Neural progenitor cell (in vitro differentiated cells): ENCODE measurements around the gene LRGUK. TPM values are rescaled to one million over a fixed set of nuclear protein-coding genes. Genes with fewer than 3 reads are reported as not detected.

Experiments
- DNase-seq: peaks from one replicate; pipeline ENCODE4 v3.0.0-alpha.2; 2016; ENCODE audit warnings: low spot score
- H2AFZ ChIP-seq: fragments of 200-600 bp; sonication (generic); replicated peaks from 2 replicates; pipeline ENCODE4 v1.6.1; 2016; ENCODE audit warnings: antibody characterized with exemption
- H3F3A ChIP-seq: fragments of 200-600 bp; sonication (generic); 2 replicates; pipeline ENCODE4 v1.6.1; 2016; ENCODE audit warnings: antibody characterized with exemption, low read depth
- H3K27ac ChIP-seq: fragments of 200-600 bp; sonication (generic); 2 replicates; pipeline ENCODE4 v1.5.1; 2016; ENCODE audit warnings: mild to moderate bottlenecking
- H3K27me3 ChIP-seq: fragments of 200-600 bp; sonication (generic); 2 replicates; pipeline ENCODE4 v1.6.1; 2016; ENCODE audit warnings: mild to moderate bottlenecking, moderate library complexity
- H3K36me3 ChIP-seq: fragments of 200-600 bp; sonication (generic); 2 replicates; pipeline ENCODE4 v1.5.1; 2016
- H3K4me1 ChIP-seq: fragments of 200-600 bp; sonication (generic); 2 replicates; pipeline ENCODE4 v1.6.1; 2016; ENCODE audit warnings: mixed run types
- H3K4me2 ChIP-seq: fragments of 200-600 bp; sonication (generic); 2 replicates; pipeline ENCODE4 v1.6.1; 2016
- H3K4me3 ChIP-seq: fragments of 200-600 bp; sonication (generic); 2 replicates; pipeline ENCODE4 v1.5.1; 2016
- H3K79me2 ChIP-seq: fragments of 200-600 bp; sonication (generic); 2 replicates; pipeline ENCODE4 v1.6.1; 2016; ENCODE audit warnings: low read depth
- H3K9ac ChIP-seq: fragments of 200-600 bp; sonication (generic); 2 replicates; pipeline ENCODE4 v1.6.1; 2016
- H3K9me3 ChIP-seq: fragments of 200-600 bp; sonication (generic); 2 replicates; pipeline ENCODE4 v1.5.1; 2016; ENCODE audit warnings: low read depth
- H4K20me1 ChIP-seq: fragments of 200-600 bp; sonication (generic); 2 replicates; pipeline ENCODE4 v1.6.1; 2016; ENCODE audit warnings: low read depth
- H3K27ac Mint-ChIP-seq: 3 replicates; pipeline ENCODE4 v1.8.0; 2021; ENCODE audit warnings: mixed read lengths
- H3K27me3 Mint-ChIP-seq: 2 replicates; pipeline ENCODE4 v1.8.0; 2022; ENCODE audit warnings: low read depth, mild to moderate bottlenecking, inconsistent platforms, moderate library complexity, mixed read lengths; ENCODE audit not compliant: insufficient read depth
- H3K36me3 Mint-ChIP-seq: 3 replicates; pipeline ENCODE4 v1.8.0; 2021; ENCODE audit warnings: mixed read lengths
- H3K4me1 Mint-ChIP-seq: 3 replicates; pipeline ENCODE4 v1.8.0; 2021; ENCODE audit warnings: mixed read lengths
- H3K4me3 Mint-ChIP-seq: 3 replicates; pipeline ENCODE4 v1.8.0; 2021; ENCODE audit warnings: mild to moderate bottlenecking, moderate library complexity, mixed read lengths
- H3K9me3 Mint-ChIP-seq: 3 replicates; pipeline ENCODE4 v1.8.0; 2020; ENCODE audit warnings: mixed read lengths
- CTCF ChIP-seq: fragments of 200-600 bp; sonication (generic); IDR thresholded peaks from 2 replicates; pipeline ENCODE4 v1.5.1; 2017; ENCODE audit warnings: antibody characterized with exemption, mild to moderate bottlenecking
- EZH2 ChIP-seq: fragments of 200-600 bp; sonication (generic); IDR thresholded peaks from 2 replicates; pipeline ENCODE4 v1.6.1; 2017; ENCODE audit warnings: antibody characterized with exemption, mild to moderate bottlenecking, moderate library complexity
- EZH2phosphoT487 ChIP-seq: fragments of 200-600 bp; sonication (generic); IDR thresholded peaks from 2 replicates; pipeline ENCODE4 v1.6.1; 2017; ENCODE audit warnings: antibody characterized with exemption
- total RNA-seq: library from RNA; depleted of rRNA; stranded (reverse); fragments of >200 nt; gene quantifications from 2 replicates; pipeline ENCODE4 v1.2.3, GENCODE V29; 2015; ENCODE audit warnings: low replicate concordance

Gene LRGUK
- total RNA-seq, 1 donor from 2014 or later, result 1.1 TPM

DNA sequence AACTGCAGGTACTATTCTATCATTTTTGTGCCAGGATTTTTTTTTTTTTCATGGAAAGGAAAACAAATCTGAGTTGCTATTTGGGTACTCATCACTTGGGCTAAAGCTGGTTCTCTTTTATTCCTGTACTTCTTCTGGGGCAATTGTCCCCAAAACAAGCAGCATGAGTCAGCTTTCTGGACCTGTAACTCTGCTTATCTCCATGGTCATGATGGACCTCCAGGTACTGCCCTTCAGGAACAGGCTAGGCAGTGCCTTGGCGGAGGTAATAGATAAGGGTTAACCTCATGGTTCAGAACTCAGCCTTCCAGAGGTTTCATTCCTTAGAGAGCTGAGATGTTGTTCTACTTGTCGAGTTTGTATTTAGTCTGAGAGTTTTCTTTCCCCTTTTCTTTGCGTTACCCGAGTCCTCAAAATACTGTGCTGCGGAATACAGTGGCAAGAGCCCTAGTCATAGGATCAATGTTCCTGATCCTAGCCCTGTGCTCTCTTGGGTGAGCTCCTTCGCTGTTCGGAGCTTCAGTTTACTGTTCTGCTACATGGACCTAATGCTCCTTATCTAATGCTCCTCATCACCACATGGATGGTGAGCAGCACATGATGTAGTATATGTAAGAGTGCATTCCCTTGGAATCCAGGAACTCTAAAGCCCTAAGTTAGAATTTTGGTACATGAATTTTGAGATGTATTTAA, 74.6 kb downstream of the LRGUK start:
- peaks cover 8% of the 10 kb centered on the region for H3F3A ChIP-seq
- Mint-ChIP-seq H3K4me1 (peaks cover 19% of the 10 kb centered on the region), H3K4me3 (no peak overlapping the region), H3K27me3 (no peaks in the 10 kb centered on the region), H3K9me3 (peaks cover 2% of the 10 kb centered on the region), H3K27ac (no peak overlapping the region), H3K36me3 (peaks cover 3% of the 10 kb centered on the region)
- no peak overlapping the region for H2AFZ ChIP-seq
- no peaks in the 10 kb centered on the region for H3K27me3 ChIP-seq
- no peak overlapping the region for H3K9ac ChIP-seq
- no peaks in the 10 kb centered on the region for H3K36me3 ChIP-seq
- no peak overlapping the region for H3K4me3 ChIP-seq
- no peaks in the 10 kb centered on the region for H3K9me3 ChIP-seq
- no peak for DNase-seq
- no peaks in the 10 kb centered on the region for H3K79me2 ChIP-seq
- no peaks in the 10 kb centered on the region for H4K20me1 ChIP-seq
- no peak overlapping the region for H3K27ac ChIP-seq
- no peak overlapping the region for H3K4me2 ChIP-seq
- TF ChIP-seq CTCF (no peak), EZH2 (no peak), EZH2phosphoT487 (no peak)
- peaks cover 20% of the 10 kb centered on the region for H3K4me1 ChIP-seq

DNA sequence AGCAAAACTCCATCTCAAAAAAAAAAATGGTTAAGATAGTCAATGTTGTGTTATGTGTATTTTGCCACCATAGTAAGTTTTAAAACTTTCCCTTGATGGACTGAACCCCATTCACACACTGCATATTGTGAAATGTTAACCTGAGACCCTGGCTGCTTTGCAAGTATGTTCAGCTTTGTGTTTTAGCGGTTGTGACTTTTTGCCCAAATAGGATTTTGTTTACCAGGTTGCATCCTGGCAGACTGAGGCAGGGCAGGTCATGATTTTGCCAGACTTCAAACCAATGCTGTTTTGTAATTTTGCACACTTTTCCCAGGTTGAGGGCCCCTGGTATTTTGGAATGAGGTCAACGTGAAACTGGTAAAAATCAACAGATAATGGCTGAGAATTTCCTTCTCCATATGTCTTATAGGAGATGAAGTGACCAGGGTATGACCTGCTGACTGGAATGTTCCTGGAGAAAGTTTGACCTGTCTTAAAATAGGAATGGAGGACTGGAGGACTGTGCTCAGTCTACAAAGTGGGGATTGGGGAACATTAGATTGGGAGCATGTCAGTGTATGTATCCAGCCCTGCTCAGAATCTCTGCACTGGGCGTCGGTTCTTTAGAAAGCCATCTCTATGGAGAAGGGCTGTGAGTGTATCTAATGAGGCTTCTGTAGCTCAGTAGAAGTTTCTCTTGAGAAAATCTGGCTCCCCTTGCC, 76.2 kb downstream of the LRGUK start:
- no peaks in the 10 kb centered on the region for H3K27me3 Mint-ChIP-seq
- H3K4me1 ChIP-seq, result peaks cover 4% of the 10 kb centered on the region
- DNase-seq, result no peak
- no peaks in the 10 kb centered on the region for H4K20me1 ChIP-seq
- peaks cover 4% of the 10 kb centered on the region for H3K4me1 Mint-ChIP-seq
- H3F3A ChIP-seq, result peaks cover 4% of the 10 kb centered on the region
- H3K9me3 Mint-ChIP-seq, result peaks cover 2% of the 10 kb centered on the region
- no peaks in the 10 kb centered on the region for H3K79me2 ChIP-seq
- H3K36me3 Mint-ChIP-seq, result peaks cover 3% of the 10 kb centered on the region
- no peaks in the 10 kb centered on the region for H3K9me3 ChIP-seq
- no peak overlapping the region for H3K27ac ChIP-seq
- no peak overlapping the region for H3K9ac ChIP-seq
- H3K4me2 ChIP-seq, result no peak overlapping the region
- no peaks in the 10 kb centered on the region for H3K27me3 ChIP-seq
- H3K36me3 ChIP-seq, result no peaks in the 10 kb centered on the region
- TF ChIP-seq EZH2 (no peak), EZH2phosphoT487 (no peak), CTCF (no peak)
- H3K4me3 Mint-ChIP-seq, result no peak overlapping the region
- H3K4me3 ChIP-seq, result no peak overlapping the region
- no peak overlapping the region for H2AFZ ChIP-seq
- H3K27ac Mint-ChIP-seq, result no peak overlapping the region

DNA sequence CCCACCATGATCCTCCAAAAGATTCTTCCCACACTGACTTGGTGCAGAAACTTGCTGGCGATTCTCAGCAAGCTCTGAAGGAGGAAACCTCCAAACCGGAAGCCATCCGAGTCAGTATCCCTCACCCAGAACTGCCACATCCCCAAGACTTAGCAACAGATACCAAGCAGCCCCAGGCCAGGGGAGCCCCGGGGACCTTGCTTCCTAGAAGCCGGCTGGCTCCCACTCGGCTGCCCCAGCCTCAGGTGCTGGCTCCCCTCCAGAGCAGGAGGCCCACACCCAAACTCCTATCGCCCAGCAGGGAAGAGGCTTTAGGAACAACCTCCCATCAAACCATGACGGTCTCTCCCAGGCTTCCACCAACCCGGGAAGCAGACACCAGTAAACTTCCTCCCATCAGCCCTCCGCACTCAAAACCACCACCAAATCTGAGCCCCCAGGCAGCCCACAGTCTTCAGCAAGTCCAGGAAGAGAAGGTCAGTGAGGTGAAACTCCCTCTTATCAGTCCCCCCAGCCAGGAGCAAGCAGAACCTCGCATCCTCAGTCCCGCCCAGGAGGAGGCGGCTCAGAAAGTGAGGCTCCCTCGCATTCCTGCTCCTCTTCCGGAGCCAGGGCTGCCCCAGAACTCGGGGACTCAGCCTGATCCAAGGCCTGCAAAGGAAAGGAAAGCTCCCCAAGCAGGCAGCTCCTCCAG, 82.3 kb downstream of the LRGUK start:
- H3K79me2 ChIP-seq, result no peaks in the 10 kb centered on the region
- H4K20me1 ChIP-seq, result no peaks in the 10 kb centered on the region
- peak overlapping the region; percentile 46 for H3K27ac Mint-ChIP-seq
- no peaks in the 10 kb centered on the region for H3K36me3 Mint-ChIP-seq
- DNase-seq, result no peak
- H3K4me3 Mint-ChIP-seq, result no peak overlapping the region
- no peak overlapping the region for H3K27ac ChIP-seq
- H3F3A ChIP-seq, result no peaks in the 10 kb centered on the region
- peaks cover 5% of the 10 kb centered on the region for H3K4me1 Mint-ChIP-seq
- TF ChIP-seq CTCF (no peak), EZH2phosphoT487 (no peak), EZH2 (no peak)
- H2AFZ ChIP-seq, result no peak overlapping the region
- H3K27me3 ChIP-seq, result no peaks in the 10 kb centered on the region
- H3K4me3 ChIP-seq, result no peak overlapping the region
- H3K4me2 ChIP-seq, result no peak overlapping the region
- no peak overlapping the region for H3K9ac ChIP-seq
- H3K9me3 ChIP-seq, result no peaks in the 10 kb centered on the region
- H3K36me3 ChIP-seq, result no peaks in the 10 kb centered on the region
- no peaks in the 10 kb centered on the region for H3K27me3 Mint-ChIP-seq
- no peaks in the 10 kb centered on the region for H3K4me1 ChIP-seq
- no peaks in the 10 kb centered on the region for H3K9me3 Mint-ChIP-seq
